GM23338 (cell line): ENCODE results near the gene CCT6B. TPM values are rescaled to one million over a fixed set of nuclear protein-coding genes. Genes with fewer than 3 reads are reported as not detected.

Experiments
- ATAC-seq: fragments of 200-7000 bp; cut with Tn5 transposase; 3 replicates; pipeline ENCODE4 v1.9.1; 2020
- DNase-seq: peaks from one replicate; pipeline ENCODE4 v3.0.0-alpha.2; 2015; ENCODE audit warnings: low spot score
- H2AFZ ChIP-seq: fragments of 200-600 bp; sonication (generic); 2 replicates; pipeline ENCODE4 v1.8.0; 2016; ENCODE audit warnings: antibody characterized with exemption, mild to moderate bottlenecking, moderate library complexity
- H3F3A ChIP-seq: fragments of 200-600 bp; sonication (generic); replicated peaks from 2 replicates; pipeline ENCODE4 v1.8.0; 2017; ENCODE audit warnings: antibody characterized with exemption, mixed run types, low read depth
- H3K27ac ChIP-seq: fragments of 200-600 bp; sonication (generic); 2 replicates; pipeline ENCODE4 v1.6.1; 2016; ENCODE audit warnings: low read depth
- H3K27me3 ChIP-seq: fragments of 200-600 bp; sonication (generic); 2 replicates; pipeline ENCODE4 v1.8.0; 2016; ENCODE audit warnings: mild to moderate bottlenecking, mixed run types, moderate library complexity; ENCODE audit not compliant: insufficient read depth
- H3K36me3 ChIP-seq: fragments of 200-600 bp; sonication (generic); 2 replicates; pipeline ENCODE4 v1.8.0; 2016; ENCODE audit warnings: mild to moderate bottlenecking; ENCODE audit not compliant: insufficient read depth
- H3K4me1 ChIP-seq: fragments of 200-600 bp; sonication (generic); 2 replicates; pipeline ENCODE4 v1.8.0; 2016; ENCODE audit warnings: mild to moderate bottlenecking, moderate library complexity; ENCODE audit not compliant: insufficient read depth
- H3K4me2 ChIP-seq: fragments of 200-600 bp; sonication (generic); 2 replicates; pipeline ENCODE4 v1.7.1; 2017; ENCODE audit warnings: mixed run types
- H3K4me3 ChIP-seq: fragments of 200-600 bp; sonication (generic); 2 replicates; pipeline ENCODE4 v1.6.1; 2016; ENCODE audit warnings: mixed run types
- H3K79me2 ChIP-seq: fragments of 200-600 bp; sonication (generic); replicated peaks from 2 replicates; pipeline ENCODE4 v1.8.0; 2017; ENCODE audit warnings: mild to moderate bottlenecking; ENCODE audit not compliant: insufficient read depth
- H3K9me2 ChIP-seq: fragments of 200-600 bp; sonication (generic); 2 replicates; pipeline ENCODE4 v1.8.0; 2017; ENCODE audit not compliant: insufficient read depth
- H4K20me1 ChIP-seq: fragments of 200-600 bp; sonication (generic); replicated peaks from 2 replicates; pipeline ENCODE4 v1.8.0; 2017; ENCODE audit warnings: mild to moderate bottlenecking; ENCODE audit not compliant: insufficient read depth
- H3K27ac Mint-ChIP-seq: 2 replicates; pipeline ENCODE4 v1.8.0; 2020; ENCODE audit warnings: inconsistent platforms, mild to moderate bottlenecking, moderate library complexity, mixed read lengths
- H3K27me3 Mint-ChIP-seq: 3 replicates; pipeline ENCODE4 v1.8.0; 2022; ENCODE audit warnings: low read depth, mild to moderate bottlenecking, moderate library complexity, mixed read lengths, inconsistent platforms; ENCODE audit not compliant: insufficient read depth, poor library complexity
- H3K36me3 Mint-ChIP-seq: 3 replicates; pipeline ENCODE4 v1.8.0; 2021; ENCODE audit warnings: low read depth, mild to moderate bottlenecking, inconsistent platforms, moderate library complexity, mixed read lengths
- H3K4me1 Mint-ChIP-seq: 3 replicates; pipeline ENCODE4 v1.8.0; 2020; ENCODE audit warnings: mild to moderate bottlenecking, inconsistent platforms, mixed read lengths
- H3K4me3 Mint-ChIP-seq: 3 replicates; pipeline ENCODE4 v1.8.0; 2021; ENCODE audit warnings: moderate library complexity, mild to moderate bottlenecking, inconsistent platforms, mixed read lengths
- H3K9me3 Mint-ChIP-seq: 3 replicates; pipeline ENCODE4 v1.8.0; 2020; ENCODE audit warnings: moderate library complexity, mild to moderate bottlenecking, inconsistent platforms, mixed read lengths
- CREB1 ChIP-seq: fragments of 250-450 bp; sonication (Bioruptor Pico); IDR thresholded peaks from 2 replicates; pipeline ENCODE4 v1.5.0; 2020; ENCODE audit warnings: low read depth, mild to moderate bottlenecking, moderate library complexity
- POLR2AphosphoS5 ChIP-seq: IDR thresholded peaks from 2 replicates; pipeline ENCODE4 v1.6.1; 2016; ENCODE audit warnings: antibody characterized with exemption, low read depth
- STAT1 ChIP-seq: IDR thresholded peaks from one replicate; pipeline ENCODE4 v1.6.1; 2016; ENCODE audit warnings: antibody characterized with exemption; ENCODE audit not compliant: unreplicated experiment
- polyA plus RNA-seq: library from polyadenylated mRNA; unstranded; fragments of >200 nt; fragmentation: Nextera tagmentation; extraction: Ambion mirVana; gene quantifications from 2 replicates; pipeline ENCODE4 v1.2.1, GENCODE V29; 2016
- total RNA-seq: library from RNA; depleted of rRNA; stranded (reverse); fragments of >200 nt; shearing (Covaris generic); gene quantifications from 2 replicates; pipeline ENCODE4 v1.2.3, GENCODE V29; 2014
- TF ChIP-seq, protein P1 (sequence below): fragments of 250-450 bp; sonication (Bioruptor Pico); IDR thresholded peaks from 2 replicates; pipeline ENCODE4 v1.5.0; 2020; ENCODE audit warnings: mild to moderate bottlenecking, moderate library complexity
- TF ChIP-seq, protein P2 (sequence below), 2 experiments: fragments of 200-600 bp in 1 of 2; sonication (generic) in 1 of 2; conservative IDR thresholded peaks; 2 replicates each; pipeline versions ENCODE4 v1.5.1 to v1.6.1; 2016 to 2017; ENCODE audit warnings: antibody characterized with exemption in 2 of 2, low read depth in 2 of 2, mild to moderate bottlenecking in 2 of 2, moderate library complexity in 1 of 2

The CCT6B gene
- total and polyA plus RNA-seq, 2 experiments from 2014 or later = 0.94 to 1.1 TPM

DNA sequence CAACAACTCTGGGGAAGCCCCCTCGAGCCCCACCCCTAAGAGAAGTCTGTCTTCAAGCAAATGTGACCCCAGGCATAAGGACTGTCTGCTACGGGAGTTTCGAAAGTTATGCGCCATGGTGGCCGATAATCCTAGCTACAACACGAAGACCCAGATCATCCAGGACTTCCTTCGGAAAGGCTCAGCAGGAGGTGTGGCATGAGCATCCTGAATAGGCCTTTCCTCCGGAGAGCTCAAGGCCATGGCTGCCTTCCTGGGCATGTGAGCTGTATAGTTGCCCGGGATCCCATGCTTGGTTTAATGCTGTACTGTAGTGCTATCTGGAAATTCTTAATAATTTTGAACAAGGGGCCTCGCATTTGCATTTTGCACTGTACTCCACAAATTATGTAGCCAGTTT, 28.2 kb upstream of the CCT6B start (continued):
- TF ChIP-seq, protein P1, sequence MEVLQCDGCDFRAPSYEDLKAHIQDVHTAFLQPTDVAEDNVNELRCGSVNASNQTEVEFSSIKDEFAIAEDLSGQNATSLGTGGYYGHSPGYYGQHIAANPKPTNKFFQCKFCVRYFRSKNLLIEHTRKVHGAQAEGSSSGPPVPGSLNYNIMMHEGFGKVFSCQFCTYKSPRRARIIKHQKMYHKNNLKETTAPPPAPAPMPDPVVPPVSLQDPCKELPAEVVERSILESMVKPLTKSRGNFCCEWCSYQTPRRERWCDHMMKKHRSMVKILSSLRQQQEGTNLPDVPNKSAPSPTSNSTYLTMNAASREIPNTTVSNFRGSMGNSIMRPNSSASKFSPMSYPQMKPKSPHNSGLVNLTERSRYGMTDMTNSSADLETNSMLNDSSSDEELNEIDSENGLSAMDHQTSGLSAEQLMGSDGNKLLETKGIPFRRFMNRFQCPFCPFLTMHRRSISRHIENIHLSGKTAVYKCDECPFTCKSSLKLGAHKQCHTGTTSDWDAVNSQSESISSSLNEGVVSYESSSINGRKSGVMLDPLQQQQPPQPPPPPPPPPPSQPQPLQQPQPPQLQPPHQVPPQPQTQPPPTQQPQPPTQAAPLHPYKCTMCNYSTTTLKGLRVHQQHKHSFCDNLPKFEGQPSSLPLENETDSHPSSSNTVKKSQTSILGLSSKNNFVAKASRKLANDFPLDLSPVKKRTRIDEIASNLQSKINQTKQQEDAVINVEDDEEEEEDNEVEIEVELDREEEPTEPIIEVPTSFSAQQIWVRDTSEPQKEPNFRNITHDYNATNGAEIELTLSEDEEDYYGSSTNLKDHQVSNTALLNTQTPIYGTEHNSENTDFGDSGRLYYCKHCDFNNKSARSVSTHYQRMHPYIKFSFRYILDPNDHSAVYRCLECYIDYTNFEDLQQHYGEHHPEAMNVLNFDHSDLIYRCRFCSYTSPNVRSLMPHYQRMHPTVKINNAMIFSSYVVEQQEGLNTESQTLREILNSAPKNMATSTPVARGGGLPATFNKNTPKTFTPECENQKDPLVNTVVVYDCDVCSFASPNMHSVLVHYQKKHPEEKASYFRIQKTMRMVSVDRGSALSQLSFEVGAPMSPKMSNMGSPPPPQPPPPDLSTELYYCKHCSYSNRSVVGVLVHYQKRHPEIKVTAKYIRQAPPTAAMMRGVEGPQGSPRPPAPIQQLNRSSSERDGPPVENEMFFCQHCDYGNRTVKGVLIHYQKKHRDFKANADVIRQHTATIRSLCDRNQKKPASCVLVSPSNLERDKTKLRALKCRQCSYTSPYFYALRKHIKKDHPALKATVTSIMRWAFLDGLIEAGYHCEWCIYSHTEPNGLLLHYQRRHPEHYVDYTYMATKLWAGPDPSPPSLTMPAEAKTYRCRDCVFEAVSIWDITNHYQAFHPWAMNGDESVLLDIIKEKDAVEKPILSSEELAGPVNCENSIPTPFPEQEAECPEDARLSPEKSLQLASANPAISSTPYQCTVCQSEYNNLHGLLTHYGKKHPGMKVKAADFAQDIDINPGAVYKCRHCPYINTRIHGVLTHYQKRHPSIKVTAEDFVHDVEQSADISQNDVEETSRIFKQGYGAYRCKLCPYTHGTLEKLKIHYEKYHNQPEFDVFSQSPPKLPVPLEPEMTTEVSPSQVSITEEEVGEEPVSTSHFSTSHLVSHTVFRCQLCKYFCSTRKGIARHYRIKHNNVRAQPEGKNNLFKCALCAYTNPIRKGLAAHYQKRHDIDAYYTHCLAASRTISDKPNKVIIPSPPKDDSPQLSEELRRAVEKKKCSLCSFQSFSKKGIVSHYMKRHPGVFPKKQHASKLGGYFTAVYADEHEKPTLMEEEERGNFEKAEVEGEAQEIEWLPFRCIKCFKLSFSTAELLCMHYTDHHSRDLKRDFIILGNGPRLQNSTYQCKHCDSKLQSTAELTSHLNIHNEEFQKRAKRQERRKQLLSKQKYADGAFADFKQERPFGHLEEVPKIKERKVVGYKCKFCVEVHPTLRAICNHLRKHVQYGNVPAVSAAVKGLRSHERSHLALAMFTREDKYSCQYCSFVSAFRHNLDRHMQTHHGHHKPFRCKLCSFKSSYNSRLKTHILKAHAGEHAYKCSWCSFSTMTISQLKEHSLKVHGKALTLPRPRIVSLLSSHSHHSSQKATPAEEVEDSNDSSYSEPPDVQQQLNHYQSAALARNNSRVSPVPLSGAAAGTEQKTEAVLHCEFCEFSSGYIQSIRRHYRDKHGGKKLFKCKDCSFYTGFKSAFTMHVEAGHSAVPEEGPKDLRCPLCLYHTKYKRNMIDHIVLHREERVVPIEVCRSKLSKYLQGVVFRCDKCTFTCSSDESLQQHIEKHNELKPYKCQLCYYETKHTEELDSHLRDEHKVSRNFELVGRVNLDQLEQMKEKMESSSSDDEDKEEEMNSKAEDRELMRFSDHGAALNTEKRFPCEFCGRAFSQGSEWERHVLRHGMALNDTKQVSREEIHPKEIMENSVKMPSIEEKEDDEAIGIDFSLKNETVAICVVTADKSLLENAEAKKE = no peak
- no peak for TF ChIP-seq CREB1 (CRISPR knock-in tag)
- TF ChIP-seq, protein P2, sequence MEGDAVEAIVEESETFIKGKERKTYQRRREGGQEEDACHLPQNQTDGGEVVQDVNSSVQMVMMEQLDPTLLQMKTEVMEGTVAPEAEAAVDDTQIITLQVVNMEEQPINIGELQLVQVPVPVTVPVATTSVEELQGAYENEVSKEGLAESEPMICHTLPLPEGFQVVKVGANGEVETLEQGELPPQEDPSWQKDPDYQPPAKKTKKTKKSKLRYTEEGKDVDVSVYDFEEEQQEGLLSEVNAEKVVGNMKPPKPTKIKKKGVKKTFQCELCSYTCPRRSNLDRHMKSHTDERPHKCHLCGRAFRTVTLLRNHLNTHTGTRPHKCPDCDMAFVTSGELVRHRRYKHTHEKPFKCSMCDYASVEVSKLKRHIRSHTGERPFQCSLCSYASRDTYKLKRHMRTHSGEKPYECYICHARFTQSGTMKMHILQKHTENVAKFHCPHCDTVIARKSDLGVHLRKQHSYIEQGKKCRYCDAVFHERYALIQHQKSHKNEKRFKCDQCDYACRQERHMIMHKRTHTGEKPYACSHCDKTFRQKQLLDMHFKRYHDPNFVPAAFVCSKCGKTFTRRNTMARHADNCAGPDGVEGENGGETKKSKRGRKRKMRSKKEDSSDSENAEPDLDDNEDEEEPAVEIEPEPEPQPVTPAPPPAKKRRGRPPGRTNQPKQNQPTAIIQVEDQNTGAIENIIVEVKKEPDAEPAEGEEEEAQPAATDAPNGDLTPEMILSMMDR (conservative IDR thresholded peaks at IDR 0.05; ENCODE audit: low read depth in 2 of 2) = no peak

GRCh38 chr17:34988644-34989043, 27.4 kb upstream of the CCT6B start:
- no peak overlapping the region for H3K4me2 ChIP-seq
- H3K9me3 Mint-ChIP-seq = no peaks in the 10 kb centered on the region
- no peak overlapping the region for H3K4me3 ChIP-seq
- no peak overlapping the region for H3K27ac Mint-ChIP-seq
- H3K4me3 Mint-ChIP-seq = no peak overlapping the region
- H3K27ac ChIP-seq = no peak overlapping the region
- peaks cover 96% of the 10 kb centered on the region for H3K36me3 Mint-ChIP-seq
- no peaks in the 10 kb centered on the region for H3F3A ChIP-seq
- peaks cover 40% of the 10 kb centered on the region for H3K79me2 ChIP-seq
- no peaks in the 10 kb centered on the region for H3K9me2 ChIP-seq
- no peak for DNase-seq
- no peaks in the 10 kb centered on the region for H3K27me3 Mint-ChIP-seq
- H3K4me1 ChIP-seq = no peaks in the 10 kb centered on the region
- no peaks in the 10 kb centered on the region for H3K27me3 ChIP-seq
- peaks cover 36% of the 10 kb centered on the region for H4K20me1 ChIP-seq
- no peaks in the 10 kb centered on the region; the same call in 2 of the 3 replicates for H3K4me1 Mint-ChIP-seq
- H3K36me3 ChIP-seq = peaks cover 75% of the 10 kb centered on the region
- H2AFZ ChIP-seq = no peak overlapping the region
- no peak for ATAC-seq
- TF ChIP-seq STAT1 (no peak), POLR2AphosphoS5 (no peak)
- TF ChIP-seq, protein P1 = no peak
